GF-D8 (cell line): ENCODE measurements around the gene FRMD3.
"Not testable (repeated sequence)": the region's sequence is repeated elsewhere in the genome, so short reads cannot be mapped to it uniquely, and the experiment has no call there.

ENCODE experiments used
- DNase-seq: peaks from one replicate; lab custom pipeline; 2025; lab: John Stamatoyannopoulos, UW

FRMD3 gene

DNA sequence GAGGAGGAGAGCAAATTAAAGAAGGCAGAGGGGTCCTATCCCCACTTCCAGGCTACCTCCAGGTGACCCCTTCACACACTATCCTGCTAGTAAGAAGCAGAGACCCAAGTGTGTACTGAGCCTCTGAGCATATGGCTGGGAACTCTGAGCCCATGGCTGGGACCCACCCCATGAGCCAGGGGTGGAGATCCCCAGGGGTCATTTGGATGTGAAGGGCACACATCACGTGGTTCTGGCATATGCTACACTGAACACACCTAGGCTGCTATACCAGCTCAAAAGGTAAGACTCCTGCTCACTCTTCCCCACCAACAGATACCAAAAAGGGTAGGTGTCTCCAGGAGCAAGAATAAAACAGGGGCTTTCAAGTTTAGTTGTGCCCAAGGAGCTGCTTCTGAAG lies 149.9 kb downstream of the FRMD3 start:
- no peak for DNase-seq

DNA sequence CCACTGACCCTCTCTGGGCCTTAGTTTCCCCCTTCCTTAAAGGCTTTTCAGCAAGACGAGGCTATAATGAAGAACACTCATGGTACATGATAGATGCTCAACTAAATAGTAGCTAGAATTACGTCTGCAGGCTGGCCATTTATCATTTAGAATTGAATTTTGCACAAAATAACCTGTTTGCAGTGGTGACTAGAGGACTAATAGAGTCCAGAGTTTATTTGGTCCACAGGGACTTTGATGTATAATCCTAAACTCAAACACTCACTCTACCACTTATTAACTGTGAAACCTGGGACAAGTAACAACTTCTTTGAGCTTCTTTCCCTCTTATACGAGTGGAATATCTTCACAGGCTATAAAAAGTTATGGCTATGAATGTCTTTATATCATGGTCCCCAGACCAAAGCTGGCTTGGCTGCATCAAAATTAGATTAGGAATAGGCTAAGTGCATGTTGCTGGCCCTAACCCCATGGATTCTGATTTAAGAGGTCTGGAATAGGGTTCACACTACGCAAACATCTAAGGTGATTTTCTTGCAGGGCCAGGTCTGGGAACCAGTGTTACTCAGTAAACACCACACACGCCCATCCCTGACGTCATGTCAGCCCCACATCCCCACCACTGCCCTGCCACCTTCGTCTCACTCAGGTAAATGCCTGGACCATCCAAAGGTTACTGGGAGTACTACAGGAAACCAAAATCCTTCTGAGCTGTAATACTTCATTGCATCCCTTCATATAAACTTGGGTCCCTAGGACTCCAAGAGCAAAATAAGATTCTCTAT lies 150.6 kb downstream of the FRMD3 start:
- DNase-seq: no peak

DNA sequence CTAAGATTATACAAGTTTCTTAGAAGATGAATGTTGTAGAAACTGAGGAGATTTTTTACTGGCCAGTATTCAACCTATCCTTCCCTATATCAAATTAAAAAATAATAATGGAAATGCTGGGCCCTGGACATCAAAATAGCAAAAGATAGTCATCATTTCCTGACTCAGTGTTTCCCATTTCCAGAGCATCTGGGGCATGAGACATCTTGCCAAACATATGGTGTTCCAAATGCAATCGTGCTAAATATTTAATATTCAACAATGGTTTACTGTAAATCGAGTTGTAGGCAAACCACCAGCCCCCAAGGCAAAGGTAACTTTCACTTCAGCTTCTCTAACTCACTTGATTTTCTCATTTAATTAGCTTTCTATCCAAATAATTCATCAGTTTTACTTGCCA lies 152.9 kb downstream of the FRMD3 start:
- DNase-seq: no peak

DNA sequence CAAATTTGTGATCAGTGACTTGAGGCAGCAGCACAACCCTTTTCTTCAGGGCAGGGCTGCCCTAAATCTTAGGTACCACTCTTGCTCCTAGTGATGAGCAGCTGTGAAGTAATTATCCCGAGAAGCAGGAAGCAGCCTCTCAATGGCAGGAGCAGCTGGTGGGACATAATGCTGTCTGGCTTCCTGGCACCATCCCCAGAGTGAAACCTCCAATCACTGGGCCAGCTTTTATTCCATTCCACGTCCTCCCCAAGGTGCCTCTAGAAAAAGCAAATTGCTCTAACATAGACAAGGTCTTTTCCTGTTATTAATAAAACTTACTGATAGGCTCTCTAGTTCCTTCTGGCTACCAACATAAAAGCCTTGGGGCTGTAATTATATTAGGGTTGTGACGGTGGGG lies 154.0 kb downstream of the FRMD3 start:
- DNase-seq: no peak

DNA sequence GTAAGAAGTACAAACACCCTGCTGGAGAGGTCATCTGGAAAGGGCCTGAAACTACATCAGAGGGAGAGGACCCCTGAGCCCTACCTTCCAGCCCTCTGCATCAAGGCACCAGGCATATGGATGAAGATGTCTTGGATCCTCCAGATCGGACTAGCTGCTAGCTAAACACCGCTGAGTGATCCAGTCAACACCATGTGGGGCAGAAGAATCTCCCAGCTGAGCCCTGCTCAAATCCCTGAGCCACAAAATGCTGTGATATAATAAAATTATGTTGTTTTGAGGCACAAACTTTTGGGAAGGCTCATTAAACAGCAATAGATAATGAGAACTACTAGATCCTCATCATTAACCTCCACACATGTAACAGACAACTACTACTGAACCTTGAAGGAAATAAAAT lies 155.2 kb downstream of the FRMD3 start:
- no peak for DNase-seq

DNA sequence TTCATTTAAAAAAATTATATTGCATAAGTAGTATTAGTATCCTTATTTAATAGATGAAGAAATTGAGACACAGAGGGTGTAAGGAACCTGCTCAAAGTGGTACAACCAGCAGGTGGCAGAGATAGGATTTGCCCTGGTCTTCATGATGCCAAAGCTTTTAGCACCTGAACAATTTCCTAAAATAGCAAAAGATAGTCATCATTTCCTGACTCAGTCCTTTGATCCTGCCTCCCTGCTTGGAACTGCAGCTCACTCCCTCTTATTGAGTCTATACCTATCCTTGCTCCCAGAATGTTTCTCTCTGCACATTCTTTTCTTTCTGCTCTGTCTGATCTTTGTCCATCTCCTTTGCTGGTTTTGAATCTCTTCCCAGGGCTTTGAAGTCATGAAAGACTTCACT lies 155.8 kb downstream of the FRMD3 start:
- DNase-seq: no peak

DNA sequence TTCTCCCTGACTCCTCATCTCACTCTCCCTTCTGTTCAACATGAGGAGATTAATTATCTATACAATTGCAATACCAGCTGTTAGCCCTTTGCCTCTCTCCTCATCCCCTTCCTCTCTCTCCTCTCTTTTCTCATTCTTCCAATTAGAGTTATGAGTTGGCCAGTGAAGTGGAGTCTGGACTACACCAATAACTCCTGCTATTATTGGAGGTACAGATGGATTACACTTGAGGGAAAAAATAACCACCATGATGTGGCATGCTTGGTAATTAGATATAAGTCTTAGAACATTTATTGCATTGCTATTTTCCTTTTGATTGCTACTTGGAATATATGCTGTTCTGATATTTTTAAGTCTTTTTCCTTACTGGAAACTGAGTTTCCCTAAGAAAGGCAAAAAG lies 159.2 kb downstream of the FRMD3 start:
- DNase-seq: no peak

DNA sequence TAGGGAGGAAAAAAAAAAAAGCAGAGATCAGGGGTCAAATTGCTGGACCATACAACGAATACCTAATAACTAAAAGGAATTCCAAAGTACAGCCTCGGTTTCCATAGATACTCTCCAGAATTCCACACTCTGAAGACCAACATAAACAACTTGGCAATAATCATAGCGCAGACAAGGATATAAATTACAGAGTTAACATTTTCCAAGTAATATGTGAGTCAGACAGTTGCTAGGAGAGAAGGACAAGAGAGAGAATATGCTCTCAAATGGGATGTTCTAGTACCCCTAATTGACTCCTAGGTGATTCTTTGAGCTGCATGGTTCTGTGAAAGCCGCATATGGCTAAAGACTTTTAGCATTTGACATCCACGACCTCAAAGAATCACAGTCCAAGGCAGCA lies 165.2 kb downstream of the FRMD3 start:
- DNase-seq: no peak

DNA sequence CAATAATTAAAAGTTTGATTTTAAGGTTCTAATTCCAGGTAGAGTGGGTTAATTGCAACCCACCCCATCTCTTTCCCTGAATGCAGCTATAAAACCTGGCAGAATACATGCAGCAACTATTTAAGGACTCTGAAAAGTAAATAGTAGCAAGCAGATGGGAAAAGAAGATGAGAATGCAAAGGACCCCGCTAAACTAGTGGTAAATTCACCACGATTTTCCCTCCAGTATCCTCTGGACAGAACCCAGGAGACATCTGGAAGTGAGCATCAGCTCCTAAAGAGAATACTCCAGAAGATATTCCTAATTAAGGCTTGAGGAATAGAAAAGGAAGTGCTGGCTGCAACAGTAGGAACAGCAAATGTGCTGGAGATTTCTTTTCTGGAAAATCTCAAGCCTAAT lies 170.9 kb downstream of the FRMD3 start:
- DNase-seq: no peak

DNA sequence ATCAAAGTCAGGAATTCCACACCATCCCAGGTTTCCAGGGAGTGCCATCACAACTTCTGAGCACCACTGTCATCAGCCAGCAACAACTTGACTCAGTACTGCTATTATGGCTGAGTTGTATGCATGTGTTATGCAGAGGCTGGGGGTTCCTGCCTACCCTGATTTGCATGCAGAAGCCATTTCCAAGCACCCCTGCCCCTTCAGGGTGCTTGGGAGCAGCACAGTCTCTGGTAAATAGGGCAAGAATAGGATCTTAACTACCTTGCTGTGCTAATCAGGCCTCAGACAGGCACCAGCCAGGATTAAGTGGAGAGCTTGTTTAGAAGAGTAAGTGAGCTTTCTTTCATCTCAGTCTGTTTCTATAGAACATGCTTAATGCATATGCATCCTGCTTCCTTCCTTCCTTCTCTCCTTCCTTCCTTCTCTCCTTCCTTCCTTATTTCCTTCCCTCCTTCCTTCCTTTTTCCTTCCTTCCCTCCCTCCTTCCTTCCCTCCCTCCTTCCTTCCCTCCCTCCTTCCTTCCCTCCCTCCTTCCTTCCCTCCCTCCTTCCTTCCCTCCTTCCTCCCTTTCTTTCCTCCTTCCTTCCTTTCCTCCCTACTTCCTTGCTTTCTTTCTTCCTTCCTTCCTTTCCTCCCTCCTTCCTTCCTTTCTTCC lies 175.7 kb downstream of the FRMD3 start:
- no peak for DNase-seq

DNA sequence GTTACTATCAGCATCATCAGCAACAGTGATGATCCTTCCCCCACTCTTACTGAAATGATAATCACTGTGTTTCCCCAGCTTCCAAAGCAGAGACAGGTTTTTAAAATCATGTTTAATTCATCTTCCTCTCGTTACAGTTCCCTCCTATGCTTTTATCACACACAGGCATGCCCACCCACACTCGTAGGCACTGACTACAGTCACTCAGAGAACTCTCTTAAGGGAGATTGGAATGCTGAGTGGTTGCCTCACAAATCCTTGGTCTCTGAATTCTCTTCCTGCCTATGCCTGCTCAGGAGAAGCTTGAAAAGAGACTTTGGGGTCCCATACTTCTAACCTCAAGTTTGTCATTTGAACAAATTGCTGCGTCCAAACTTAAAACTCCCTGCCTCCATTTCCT lies 179.2 kb downstream of the FRMD3 start:
- DNase-seq: no peak

DNA sequence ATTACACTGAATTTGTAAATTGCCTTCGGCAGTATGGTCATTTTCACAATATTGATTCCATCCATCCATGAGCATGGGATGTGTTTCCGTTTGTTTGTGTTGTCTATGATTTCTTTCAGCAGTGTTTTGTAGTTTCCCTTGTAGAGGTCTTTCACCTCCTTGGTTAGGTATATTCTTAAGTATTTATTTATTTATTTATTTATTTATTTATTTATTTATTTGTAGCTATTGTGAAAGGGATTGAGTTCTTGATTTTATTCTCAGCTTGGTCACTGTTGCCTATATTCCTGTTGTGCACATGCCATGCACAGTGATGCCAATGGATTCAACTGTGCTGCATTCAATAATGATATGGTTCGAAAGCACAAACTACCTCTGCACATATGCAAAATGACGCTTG lies 179.7 kb downstream of the FRMD3 start:
- DNase-seq: not testable (repeated sequence)

DNA sequence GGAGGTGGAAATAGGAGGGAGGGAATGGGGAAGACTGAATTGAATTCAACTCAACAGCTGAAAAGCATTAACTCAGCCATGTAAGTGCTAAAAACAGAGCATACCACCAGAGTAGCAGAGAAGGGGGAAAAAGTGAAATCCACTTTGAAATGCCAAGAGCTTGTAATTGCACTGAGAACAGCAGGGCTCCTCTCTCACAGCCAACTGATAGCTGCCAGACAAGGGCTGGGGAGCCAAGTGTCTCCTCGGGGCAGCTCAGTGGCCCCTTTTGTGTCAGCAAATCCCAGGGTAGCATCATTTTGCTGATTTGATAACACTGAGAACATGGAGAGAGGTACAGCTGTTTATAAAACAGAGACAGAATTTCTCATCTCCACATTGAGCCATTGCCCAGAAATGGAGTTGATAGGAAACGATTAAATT lies 182.5 kb downstream of the FRMD3 start:
- no peak for DNase-seq

DNA sequence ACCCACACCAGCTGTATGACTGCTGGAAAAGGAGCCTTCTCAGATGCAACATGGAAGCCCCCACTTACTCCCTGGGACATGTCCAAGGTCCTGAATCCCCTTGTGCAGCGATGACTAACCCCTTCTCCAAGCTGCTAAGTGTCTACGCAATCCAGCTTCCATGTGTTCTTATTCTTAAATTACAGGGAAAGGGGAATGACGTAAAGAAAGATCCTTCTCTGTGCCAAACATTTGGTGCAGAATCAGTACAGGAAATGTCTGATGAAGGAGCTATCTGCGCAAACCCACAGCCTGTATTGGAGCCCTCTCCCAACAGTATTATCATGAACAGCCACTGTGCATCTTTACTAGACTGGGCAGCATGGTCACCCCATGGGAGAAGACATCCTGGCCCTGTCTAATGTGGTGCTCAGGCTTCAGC lies 183.2 kb downstream of the FRMD3 start:
- no peak for DNase-seq

DNA sequence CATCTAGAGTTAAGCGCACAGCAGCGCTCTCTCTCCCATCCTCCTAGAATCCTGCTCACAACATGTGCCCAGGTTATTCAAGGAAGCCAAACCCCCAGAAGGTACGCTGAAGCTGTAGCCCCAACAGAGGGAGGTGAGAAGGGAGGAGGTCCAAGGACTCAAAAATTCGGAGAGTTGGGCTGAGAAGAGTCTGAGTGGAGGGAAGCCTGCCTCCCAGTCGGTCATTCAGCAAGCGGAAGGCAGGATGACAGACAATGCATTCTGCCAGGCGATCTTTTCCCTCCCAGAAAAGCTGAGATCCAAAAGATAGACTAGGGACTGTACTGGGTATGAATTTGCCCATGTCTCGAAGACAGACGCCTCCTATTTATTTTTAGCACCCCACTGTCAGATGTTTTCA lies 189.2 kb downstream of the FRMD3 start:
- DNase-seq: no peak

DNA sequence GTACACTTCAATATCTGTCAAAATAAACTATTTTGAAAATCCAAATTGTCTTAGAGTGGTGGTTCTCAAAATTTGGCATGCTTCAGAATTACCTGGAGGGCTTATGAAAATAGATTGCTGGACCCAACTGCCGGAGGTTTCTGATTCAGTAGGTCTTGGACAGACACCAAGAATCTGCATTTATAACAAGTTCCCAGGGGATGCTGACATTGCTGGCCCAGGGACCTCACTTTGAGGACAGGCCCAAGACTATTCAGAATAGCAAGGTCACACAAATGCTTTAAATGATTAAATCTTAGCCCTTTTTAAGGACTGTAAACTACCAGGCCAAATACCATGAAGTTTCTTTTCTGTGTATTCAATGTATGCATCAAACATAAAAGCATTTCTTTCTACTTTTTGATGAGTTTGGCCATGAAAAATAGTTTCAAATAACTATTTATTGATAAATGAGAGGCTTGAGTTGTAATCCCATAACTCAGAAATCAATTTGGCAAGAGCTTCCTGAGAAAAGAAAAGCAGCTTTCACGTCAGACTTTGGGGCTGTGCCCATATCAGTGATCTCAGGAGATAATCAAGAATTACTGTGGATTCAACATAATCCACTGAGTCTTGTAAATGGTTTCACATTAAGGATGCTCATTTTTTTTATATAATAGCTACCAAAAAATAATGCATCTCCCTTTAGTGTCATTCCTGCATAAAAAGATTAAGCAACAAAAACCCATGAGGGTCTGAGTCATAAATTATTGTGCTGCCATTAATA lies 191.4 kb downstream of the FRMD3 start:
- DNase-seq: no peak

DNA sequence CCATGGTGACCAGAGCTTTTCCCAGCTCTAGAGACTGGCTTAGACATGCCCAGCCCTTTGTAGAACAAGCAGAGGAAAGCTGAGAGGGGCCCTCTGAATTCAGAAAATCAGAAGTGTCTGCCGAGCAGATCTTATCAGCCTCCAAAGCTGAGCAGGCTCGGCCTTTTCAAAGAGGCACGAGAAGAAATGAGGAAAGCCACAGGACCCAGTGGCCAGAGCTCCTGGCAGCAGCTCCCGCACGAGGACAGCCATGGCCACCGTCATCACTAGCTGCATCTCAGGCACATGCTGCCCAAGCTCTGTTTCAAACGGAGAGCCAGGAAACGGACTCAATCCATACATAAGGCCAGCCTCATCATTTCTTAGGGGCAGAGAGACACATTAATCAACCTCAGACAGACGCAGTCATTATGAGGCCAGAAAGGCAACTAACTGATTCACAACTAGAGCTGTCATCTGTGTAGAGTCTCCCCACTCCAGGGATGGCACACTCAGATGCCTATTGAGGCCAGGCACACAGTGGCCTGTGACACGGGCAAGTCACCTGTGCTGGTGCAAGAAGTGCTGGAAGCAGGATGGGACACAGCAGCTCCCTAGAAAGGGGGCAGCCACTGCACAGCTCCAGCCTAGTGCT lies 194.7 kb downstream of the FRMD3 start:
- DNase-seq: no peak

DNA sequence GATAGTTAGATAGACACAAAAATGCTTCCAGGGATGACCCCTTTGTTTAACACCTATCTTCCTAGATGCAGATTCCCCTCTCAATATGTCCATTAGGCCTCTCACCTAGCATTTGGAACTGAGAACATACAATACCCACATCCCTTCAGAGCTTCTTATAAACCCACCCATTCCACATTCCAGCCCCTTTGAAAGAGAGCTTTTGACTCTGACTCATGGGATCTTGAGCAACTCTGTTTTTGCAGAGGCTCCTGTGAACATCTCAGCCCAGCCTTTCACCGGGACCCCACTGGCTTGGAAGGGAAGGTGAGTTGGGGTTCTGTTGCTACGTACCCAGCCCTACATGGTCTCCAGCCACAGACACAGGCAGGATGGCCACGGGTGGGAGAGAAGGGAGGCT lies 195.5 kb downstream of the FRMD3 start:
- no peak for DNase-seq

DNA sequence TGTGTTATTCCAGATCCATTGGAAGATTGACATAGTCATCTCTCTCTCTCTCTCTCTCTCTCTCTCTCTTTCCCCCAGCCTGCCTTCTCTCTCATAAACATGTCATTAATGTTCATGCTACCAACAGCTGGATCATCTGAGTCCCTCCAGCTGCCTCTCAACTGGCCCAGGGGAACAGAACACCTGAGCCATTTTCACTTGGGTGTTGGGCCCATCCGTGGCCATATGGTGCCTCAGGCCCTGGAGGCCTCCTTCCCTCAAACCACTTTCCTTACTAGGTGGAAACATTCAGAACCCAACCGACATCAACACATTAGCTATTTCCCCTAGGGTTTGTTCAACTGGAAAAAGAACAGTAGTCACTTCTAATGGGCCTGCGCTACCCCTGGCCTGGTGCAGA lies 196.2 kb downstream of the FRMD3 start:
- no peak for DNase-seq

DNA sequence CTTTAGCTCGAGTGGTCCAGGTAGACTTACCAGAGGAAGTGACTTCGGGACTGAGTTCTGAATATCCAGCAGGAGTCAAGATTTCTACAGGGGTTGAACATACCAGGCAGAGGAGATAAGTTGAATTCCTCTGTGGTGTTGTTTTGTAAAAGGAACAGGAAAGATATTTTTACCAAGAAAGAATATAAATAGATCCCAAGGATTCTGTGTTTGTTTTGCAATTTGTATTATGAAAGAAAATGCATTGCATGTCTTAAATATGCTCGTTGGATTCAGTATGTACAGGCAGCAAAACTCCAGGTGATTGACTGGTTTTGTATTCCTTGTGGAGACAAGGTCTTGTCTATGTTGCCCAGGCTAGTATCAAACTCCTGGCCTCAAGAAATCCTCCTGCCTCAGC lies 197.8 kb downstream of the FRMD3 start:
- DNase-seq: no peak

DNA sequence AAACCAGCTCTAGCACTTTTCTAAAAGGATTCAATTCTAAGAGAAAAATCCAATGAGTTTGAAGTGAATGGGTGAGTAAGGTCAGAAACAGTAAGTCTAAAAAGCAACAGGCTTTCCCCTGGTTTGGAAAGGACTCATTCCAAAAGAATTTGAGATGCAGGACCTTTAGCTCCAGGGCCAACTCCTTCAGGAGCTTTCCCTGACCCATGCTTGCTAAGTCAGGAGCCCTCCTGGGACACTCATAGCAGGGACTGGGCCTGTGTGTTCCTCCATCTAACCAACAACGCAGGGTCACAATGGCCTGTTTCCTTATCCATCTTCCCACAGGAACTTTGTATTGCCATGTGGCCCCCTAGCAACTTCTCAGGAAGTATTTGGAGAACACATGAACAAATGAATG lies 198.8 kb downstream of the FRMD3 start:
- DNase-seq: no peak

DNA sequence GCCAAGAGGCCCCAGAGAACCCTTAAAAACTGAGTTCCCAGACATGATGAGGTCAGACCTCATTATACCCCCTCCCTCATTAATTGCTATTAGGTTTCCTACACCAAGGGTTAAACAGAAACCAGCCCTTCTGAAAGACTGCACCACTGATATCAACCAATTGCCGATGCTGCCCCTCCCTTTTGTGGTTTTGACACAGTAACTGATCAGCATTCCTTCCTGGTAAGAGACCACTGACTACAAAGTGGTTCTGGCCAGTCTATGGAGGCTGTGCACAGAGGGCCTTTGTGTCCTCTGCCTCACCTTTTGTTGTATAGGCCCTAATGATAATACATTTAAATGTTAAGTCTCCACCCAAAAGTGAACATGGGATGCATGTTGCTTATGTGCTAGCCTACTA lies 201.5 kb downstream of the FRMD3 start:
- DNase-seq: no peak

DNA sequence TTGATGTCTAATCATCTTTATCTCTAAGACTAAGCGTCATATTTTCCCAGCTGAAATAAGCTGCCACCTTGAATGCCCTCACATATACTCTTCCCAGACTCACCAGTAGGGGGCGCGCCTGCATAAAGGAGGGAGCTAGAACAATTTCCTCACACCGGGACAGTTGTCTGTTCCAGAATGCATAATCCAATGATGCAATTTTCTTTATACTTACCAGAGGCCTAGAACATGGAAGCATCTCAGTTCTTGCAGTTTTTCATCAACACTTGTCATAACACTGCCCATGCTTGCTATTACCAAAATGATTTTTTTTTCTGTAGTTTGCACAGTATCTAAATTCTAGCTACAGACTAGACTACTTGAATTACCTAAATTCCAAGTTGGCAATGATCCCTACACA lies 203.9 kb downstream of the FRMD3 start:
- peak; percentile 66 for DNase-seq
